ENCODE data around the gene ABHD2. TPM values are rescaled to one million over a fixed set of nuclear protein-coding genes. Genes with fewer than 3 reads are reported as not detected.

ABHD2 gene
- total RNA-seq, 1 experiment from 2014 or later, result 52.4 TPM

- no TSS peak for BruUV-seq (replicated peaks)
- Histone ChIP-seq H3K36me3 (ENCODE audit: insufficient read depth, low read length, poor library complexity, severe bottlenecking) (no peaks in the 10 kb centered on the region), H3K4me3 (ENCODE audit: low read depth, low read length, poor library complexity, severe bottlenecking) (no peak overlapping the region), H3K9me3 (ENCODE audit: low read depth, low read length, poor library complexity, severe bottlenecking) (no peaks in the 10 kb centered on the region), H3K4me1 (ENCODE audit: insufficient read depth, low read length, poor library complexity, severe bottlenecking) (no peaks in the 10 kb centered on the region), H3K27ac (ENCODE audit: low read depth, low read length, poor library complexity, severe bottlenecking) (no peak overlapping the region), H3K27me3 (replicated peaks; ENCODE audit: insufficient read depth, low read depth, low read length, poor library complexity) (no peaks in the 10 kb centered on the region)
- ChIA-PET CTCF (interaction anchor here (0.7 kb wide), 1 partner anchor 16 kb away, joined by 3 read pairs; no protein-coding TSS in a partner anchor), POLR2A (ENCODE audit: low non-redundant PET) (no interaction called here)
- TF ChIP-seq CTCF (conservative IDR thresholded peaks at IDR 0.05; ENCODE audit: low read depth, low read length) (no peak), EZH2 (IDR thresholded peaks at IDR 0.05; ENCODE audit: borderline replicate concordance, low read depth, low read length, poor library complexity, severe bottlenecking) (no peak)
- DNase-seq (ENCODE audit: low spot score), result no peak
- intact Hi-C loops (cut with micrococcal nuclease; ENCODE audit: unreplicated experiment), result no loop called here
Observed at GRCh38 chr15:89113296-89114024, 25.2 kb downstream of the ABHD2 start.

- DNase-seq (ENCODE audit: low spot score), result no peak
- Histone ChIP-seq H3K4me3 (ENCODE audit: low read depth, low read length, poor library complexity, severe bottlenecking) (no peak overlapping the region), H3K4me1 (ENCODE audit: insufficient read depth, low read length, poor library complexity, severe bottlenecking) (no peaks in the 10 kb centered on the region), H3K27ac (ENCODE audit: low read depth, low read length, poor library complexity, severe bottlenecking) (no peak overlapping the region), H3K9me3 (ENCODE audit: low read depth, low read length, poor library complexity, severe bottlenecking) (no peaks in the 10 kb centered on the region), H3K27me3 (replicated peaks; ENCODE audit: insufficient read depth, low read depth, low read length, poor library complexity) (no peaks in the 10 kb centered on the region), H3K36me3 (ENCODE audit: insufficient read depth, low read length, poor library complexity, severe bottlenecking) (no peaks in the 10 kb centered on the region)
- ChIA-PET POLR2A (ENCODE audit: low non-redundant PET) (no interaction called here), CTCF (no interaction called here)
- no TSS peak for BruUV-seq (replicated peaks)
- intact Hi-C loops (cut with micrococcal nuclease; ENCODE audit: unreplicated experiment), result no loop called here
- TF ChIP-seq CTCF (conservative IDR thresholded peaks at IDR 0.05; ENCODE audit: low read depth, low read length), result no peak
- TF ChIP-seq EZH2 (IDR thresholded peaks at IDR 0.05; ENCODE audit: borderline replicate concordance, low read depth, low read length, poor library complexity, severe bottlenecking), result no peak
Observed at GRCh38 chr15:89114990-89115389, 26.7 kb downstream of the ABHD2 start.

- CTCF ChIA-PET, result no interaction called here
- no peaks in the 10 kb centered on the region for H3K36me3 ChIP-seq (ENCODE audit: insufficient read depth, low read length, poor library complexity, severe bottlenecking)
- TF ChIP-seq CTCF (conservative IDR thresholded peaks at IDR 0.05; ENCODE audit: low read depth, low read length), result no peak
- TF ChIP-seq EZH2 (IDR thresholded peaks at IDR 0.05; ENCODE audit: borderline replicate concordance, low read depth, low read length, poor library complexity, severe bottlenecking), result no peak
- no peak for DNase-seq (ENCODE audit: low spot score)
- no peak overlapping the region for H3K27ac ChIP-seq (ENCODE audit: low read depth, low read length, poor library complexity, severe bottlenecking)
- H3K27me3 ChIP-seq (replicated peaks; ENCODE audit: insufficient read depth, low read depth, low read length, poor library complexity), result no peaks in the 10 kb centered on the region
- POLR2A ChIA-PET (ENCODE audit: low non-redundant PET), result no interaction called here
- no peaks in the 10 kb centered on the region for H3K9me3 ChIP-seq (ENCODE audit: low read depth, low read length, poor library complexity, severe bottlenecking)
- intact Hi-C loops (cut with micrococcal nuclease; ENCODE audit: unreplicated experiment), result no loop called here
- no peak overlapping the region for H3K4me3 ChIP-seq (ENCODE audit: low read depth, low read length, poor library complexity, severe bottlenecking)
- no peaks in the 10 kb centered on the region for H3K4me1 ChIP-seq (ENCODE audit: insufficient read depth, low read length, poor library complexity, severe bottlenecking)
- BruUV-seq (replicated peaks), result no TSS peak
Observed at GRCh38 chr15:89115547-89115946, 27.3 kb downstream of the ABHD2 start.
